ENCODE results near the gene IFIT2.
"Not testable (repeated sequence)": the region's sequence is repeated elsewhere in the genome, so short reads cannot be mapped to it uniquely, and the experiment has no call there.

IFIT2 gene

GRCh38 chr10:89330537-89331212 lies 28.8 kb downstream of the IFIT2 start:
- no peak for DNase-seq
- in situ Hi-C loops (cut with HindIII; ENCODE audit: low pct_ligation_motif_present, low pct_unique_long_range_greater_than_20kb, low sequenced_read_pairs) = no loop called here

GRCh38 chr10:89331487-89332122 lies 29.8 kb downstream of the IFIT2 start:
- in situ Hi-C loops (cut with HindIII; ENCODE audit: low pct_ligation_motif_present, low pct_unique_long_range_greater_than_20kb, low sequenced_read_pairs); DNase-seq: not testable (repeated sequence)

- in situ Hi-C loops (cut with HindIII; ENCODE audit: low pct_ligation_motif_present, low pct_unique_long_range_greater_than_20kb, low sequenced_read_pairs) = no loop called here
- peak; percentile 82 for DNase-seq
Measured at GRCh38 chr10:89332123-89332633, 30.3 kb downstream of the IFIT2 start.

GRCh38 chr10:89335226-89335625 lies 33.4 kb downstream of the IFIT2 start:
- DNase-seq = no peak

GRCh38 chr10:89336241-89336640 lies 34.4 kb downstream of the IFIT2 start:
- DNase-seq = no peak
- in situ Hi-C loops (cut with HindIII; ENCODE audit: low pct_ligation_motif_present, low pct_unique_long_range_greater_than_20kb, low sequenced_read_pairs) = no loop called here

More at GRCh38 chr10:89335226-89335625, 33.4 kb downstream of the IFIT2 start:
- in situ Hi-C loops (cut with HindIII; ENCODE audit: low pct_ligation_motif_present, low pct_unique_long_range_greater_than_20kb, low sequenced_read_pairs) = no loop called here

GRCh38 chr10:89337484-89337883 lies 35.6 kb downstream of the IFIT2 start:
- peak; percentile 73 for DNase-seq
- in situ Hi-C loops (cut with HindIII; ENCODE audit: low pct_ligation_motif_present, low pct_unique_long_range_greater_than_20kb, low sequenced_read_pairs) = no loop called here

- no peak for DNase-seq
- in situ Hi-C loops (cut with HindIII; ENCODE audit: low pct_ligation_motif_present, low pct_unique_long_range_greater_than_20kb, low sequenced_read_pairs) = no loop called here
Measured at GRCh38 chr10:89338713-89339112, 36.9 kb downstream of the IFIT2 start.

- no peak for DNase-seq
- in situ Hi-C loops (cut with HindIII; ENCODE audit: low pct_ligation_motif_present, low pct_unique_long_range_greater_than_20kb, low sequenced_read_pairs) = no loop called here
Measured at GRCh38 chr10:89339875-89340274, 38.0 kb downstream of the IFIT2 start.

GRCh38 chr10:89341649-89342048 lies 39.8 kb downstream of the IFIT2 start:
- in situ Hi-C loops (cut with HindIII; ENCODE audit: low pct_ligation_motif_present, low pct_unique_long_range_greater_than_20kb, low sequenced_read_pairs) = no loop called here
- DNase-seq = no peak

GRCh38 chr10:89342206-89342958 lies 40.5 kb downstream of the IFIT2 start:
- in situ Hi-C loops (cut with HindIII; ENCODE audit: low pct_ligation_motif_present, low pct_unique_long_range_greater_than_20kb, low sequenced_read_pairs) = no loop called here
- DNase-seq = peak; percentile 36

- no peak for DNase-seq
- in situ Hi-C loops (cut with HindIII; ENCODE audit: low pct_ligation_motif_present, low pct_unique_long_range_greater_than_20kb, low sequenced_read_pairs) = no loop called here
Measured at GRCh38 chr10:89343089-89343767, 41.4 kb downstream of the IFIT2 start.

GRCh38 chr10:89344156-89344555 lies 42.3 kb downstream of the IFIT2 start:
- no peak for DNase-seq
- in situ Hi-C loops (cut with HindIII; ENCODE audit: low pct_ligation_motif_present, low pct_unique_long_range_greater_than_20kb, low sequenced_read_pairs) = no loop called here

- DNase-seq = no peak
Measured at GRCh38 chr10:89345367-89346000, 43.6 kb downstream of the IFIT2 start.

GRCh38 chr10:89346405-89347254 lies 44.8 kb downstream of the IFIT2 start:
- DNase-seq = no peak
- in situ Hi-C loops (cut with HindIII; ENCODE audit: low pct_ligation_motif_present, low pct_unique_long_range_greater_than_20kb, low sequenced_read_pairs) = no loop called here

More at GRCh38 chr10:89345367-89346000, 43.6 kb downstream of the IFIT2 start:
- in situ Hi-C loops (cut with HindIII; ENCODE audit: low pct_ligation_motif_present, low pct_unique_long_range_greater_than_20kb, low sequenced_read_pairs) = no loop called here

GRCh38 chr10:89347701-89348457 lies 46.0 kb downstream of the IFIT2 start:
- in situ Hi-C loops (cut with HindIII; ENCODE audit: low pct_ligation_motif_present, low pct_unique_long_range_greater_than_20kb, low sequenced_read_pairs) = no loop called here
- DNase-seq = no peak

- no peak for DNase-seq
- in situ Hi-C loops (cut with HindIII; ENCODE audit: low pct_ligation_motif_present, low pct_unique_long_range_greater_than_20kb, low sequenced_read_pairs) = no loop called here
Measured at GRCh38 chr10:89348481-89348880, 46.6 kb downstream of the IFIT2 start.

GRCh38 chr10:89348975-89349374 lies 47.1 kb downstream of the IFIT2 start:
- no peak for DNase-seq
- in situ Hi-C loops (cut with HindIII; ENCODE audit: low pct_ligation_motif_present, low pct_unique_long_range_greater_than_20kb, low sequenced_read_pairs) = no loop called here
